NCI-H2107 (cell line): Measurements from ENCODE around the gene ABI1.
"Not testable (repeated sequence)": the region's sequence is repeated elsewhere in the genome, so short reads cannot be mapped to it uniquely, and the experiment has no call there.

Experiments used
- DNase-seq: peaks from one replicate; lab custom pipeline; 2025; lab: John Stamatoyannopoulos, UW

The ABI1 gene

GRCh38 chr10:26860443-26861204 lies at the start of gene ABI1:
Gene ABI1 (minus strand): TSS chr10:26860958. CDS start chr10:26860863, 95 bp downstream.
- DNase-seq, result peak; percentile 95

GRCh38 chr10:26909753-26910152 lies 49.0 kb upstream of the ABI1 start:
- no peak for DNase-seq

- DNase-seq, result not testable (repeated sequence)
These were observed 44.6 kb upstream of the ABI1 start for GRCh38 chr10:26905253-26905781.

DNA sequence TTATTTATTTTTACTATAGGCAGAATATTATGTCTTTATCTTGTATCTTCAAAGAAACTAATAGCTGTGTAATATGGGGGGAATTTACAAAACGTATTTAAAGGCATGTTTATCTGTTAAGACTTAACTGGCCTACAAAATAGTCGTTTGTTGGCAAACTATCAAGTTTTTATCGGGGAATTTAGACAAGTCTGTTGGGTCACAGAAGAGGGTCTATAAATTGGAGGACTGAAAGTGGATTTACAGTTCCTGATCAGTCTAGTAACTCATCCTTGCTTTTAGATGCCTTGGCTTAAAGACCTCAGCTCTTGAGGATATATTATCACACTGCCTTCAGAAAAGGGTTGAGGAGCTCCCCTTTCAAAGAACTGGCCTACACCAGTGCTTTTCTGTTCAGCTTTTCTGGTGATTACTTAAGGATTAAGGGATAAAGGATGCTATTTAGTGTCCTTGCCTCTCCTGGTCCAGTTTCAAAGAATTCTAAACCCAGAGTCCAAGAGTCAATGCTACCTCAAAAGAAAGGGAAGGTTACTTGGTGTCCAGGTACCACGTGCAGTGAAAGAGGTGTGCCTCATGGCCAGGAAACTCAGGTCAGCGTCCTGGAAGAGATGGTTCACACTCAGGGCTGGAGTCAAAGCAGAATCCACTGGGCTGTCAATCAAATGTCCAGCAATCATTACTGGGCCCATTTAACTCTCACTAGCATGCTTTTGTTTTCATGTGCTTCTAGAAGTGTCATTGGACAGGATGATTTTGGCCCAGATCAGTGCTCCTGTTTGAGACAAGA lies 42.9 kb upstream of the ABI1 start:
- no peak for DNase-seq

DNA sequence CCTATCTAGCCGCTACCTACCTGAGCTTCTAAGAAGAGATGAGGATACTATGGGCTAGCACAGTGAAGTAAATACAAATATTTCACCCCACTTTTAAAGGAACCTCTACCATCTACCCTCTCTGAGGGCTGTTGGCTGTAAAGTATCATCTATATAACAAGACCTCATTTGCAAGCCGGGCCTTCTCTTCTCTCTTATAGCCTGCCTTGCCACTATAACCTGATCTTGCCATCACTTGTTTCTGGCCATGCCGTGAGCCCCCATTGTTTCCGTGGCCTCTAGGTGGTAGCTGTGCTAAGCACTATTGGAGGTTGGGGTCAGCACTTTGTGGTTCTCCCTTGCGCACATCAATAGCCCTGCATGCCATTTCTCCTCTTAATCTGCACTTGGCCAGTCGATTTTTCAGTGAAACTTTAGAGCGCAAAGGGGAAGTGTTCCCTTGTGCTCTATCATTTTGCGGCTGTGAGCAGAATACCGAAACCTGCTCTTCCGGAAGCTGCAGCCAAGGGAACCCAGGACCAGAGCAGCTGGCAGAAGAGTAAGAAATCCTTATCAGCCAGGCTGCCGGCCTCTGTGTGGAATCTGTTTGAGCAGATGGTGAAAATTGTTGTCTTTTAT lies 31.7 kb upstream of the ABI1 start:
- DNase-seq, result not testable (repeated sequence)

GRCh38 chr10:26890956-26891355 lies 30.2 kb upstream of the ABI1 start:
- peak; percentile 32 for DNase-seq

- no peak for DNase-seq
These were observed 27.0 kb upstream of the ABI1 start for GRCh38 chr10:26887611-26888215.

GRCh38 chr10:26881600-26882331 lies 21.0 kb upstream of the ABI1 start:
- peak; percentile 3 for DNase-seq

GRCh38 chr10:26879744-26880143 lies 19.0 kb upstream of the ABI1 start:
- no peak for DNase-seq

DNA sequence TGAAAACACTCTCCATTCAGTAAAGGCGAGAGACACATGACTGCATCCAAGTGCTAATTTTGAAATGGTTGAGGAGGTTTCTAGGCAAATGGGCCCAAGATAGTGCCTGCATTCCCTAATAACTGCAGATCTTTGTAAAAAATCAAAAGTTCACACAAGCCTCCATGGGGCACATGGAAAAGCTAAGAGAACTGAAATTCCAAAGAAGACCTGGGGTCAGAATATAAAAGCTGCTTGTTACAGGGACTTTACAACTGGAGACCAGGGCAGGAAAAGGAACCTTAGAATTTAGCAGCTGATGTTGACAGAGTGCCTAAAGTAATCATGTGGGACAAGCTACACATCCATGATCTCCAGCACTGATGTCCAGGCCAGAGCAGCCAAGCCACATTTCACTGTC lies 10.0 kb upstream of the ABI1 start:
- no peak for DNase-seq

GRCh38 chr10:26869528-26869927 lies 8.8 kb upstream of the ABI1 start:
- DNase-seq, result no peak

DNA sequence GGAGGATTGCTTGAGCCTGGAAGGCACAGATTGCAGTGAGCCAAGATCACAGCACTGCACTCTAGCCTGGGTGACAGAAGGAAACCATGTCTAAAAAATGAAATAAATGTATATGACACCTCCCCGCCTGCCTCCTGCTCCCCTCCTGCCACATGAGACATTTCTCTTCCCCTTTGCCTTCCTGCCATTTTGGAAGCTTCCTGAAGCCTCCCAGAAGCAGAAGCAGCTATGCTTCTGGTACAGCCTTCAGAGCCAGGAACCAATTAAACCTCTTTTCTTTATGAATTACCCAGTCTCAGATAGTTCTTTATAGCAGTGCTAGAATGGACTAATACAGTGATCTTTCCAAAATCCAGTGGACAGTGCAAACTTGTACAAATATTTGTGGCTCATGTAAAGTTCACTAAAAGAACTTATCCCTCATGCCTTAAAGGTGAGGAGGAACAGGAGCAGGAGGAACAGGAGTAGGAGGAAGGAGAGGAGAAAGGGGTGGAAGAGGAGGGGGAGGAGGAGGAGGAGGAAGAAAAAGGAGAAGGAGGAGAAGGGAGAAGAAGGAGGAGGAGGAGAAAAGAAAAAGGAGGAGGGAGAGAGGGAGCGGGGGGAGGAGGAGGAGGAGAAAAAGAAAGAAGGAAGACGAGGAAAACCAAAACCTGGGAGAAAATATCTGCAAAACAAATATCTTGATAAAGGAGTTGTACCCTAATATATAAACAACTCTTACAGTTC lies 2.8 kb upstream of the ABI1 start:
- DNase-seq, result no peak

GRCh38 chr10:26861205-26861998 lies 644 bp upstream of the ABI1 start:
- DNase-seq, result no peak

GRCh38 chr10:26860102-26860442 lies 686 bp downstream of the ABI1 start:
- no peak for DNase-seq

DNA sequence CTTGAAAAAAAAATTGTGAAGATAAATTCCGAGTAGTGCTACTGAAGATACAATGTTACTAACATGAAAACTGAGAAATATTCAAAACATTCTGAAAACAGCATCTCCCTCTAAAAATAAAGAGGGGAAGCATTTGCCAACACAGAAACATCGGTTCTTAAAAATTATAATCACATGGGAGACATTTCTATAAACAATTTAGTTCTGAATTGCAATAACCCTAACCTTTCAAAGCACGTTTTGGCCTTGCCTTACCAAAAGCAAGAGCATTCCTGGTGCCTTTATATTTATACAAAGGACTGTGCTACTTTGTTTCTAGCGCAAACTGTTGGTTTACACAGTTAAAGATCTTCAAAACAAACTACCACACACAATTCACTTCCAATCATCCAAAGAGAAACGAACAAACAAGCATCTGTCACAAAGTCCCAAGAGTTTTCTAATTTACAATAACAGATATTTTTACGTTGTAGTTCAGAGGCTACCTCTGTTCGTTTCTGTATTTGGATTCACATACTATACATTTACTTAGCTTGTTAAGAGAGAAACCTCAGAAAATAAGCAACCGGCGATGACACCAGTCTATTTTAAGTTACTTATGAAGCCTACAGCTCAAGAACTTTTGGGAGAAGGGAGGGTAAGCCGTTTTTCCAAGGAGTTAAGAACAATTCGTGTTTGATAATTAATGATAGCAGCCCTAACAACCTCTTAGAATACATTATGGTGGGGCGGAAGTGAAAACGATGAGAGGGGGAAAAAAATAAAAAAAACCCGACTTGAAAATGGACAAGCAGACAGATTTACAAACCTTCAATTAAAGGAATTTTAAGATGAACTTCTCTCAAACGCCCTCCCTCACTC lies 1.3 kb downstream of the ABI1 start:
- DNase-seq, result no peak

- no peak for DNase-seq
These were observed 2.1 kb downstream of the ABI1 start for GRCh38 chr10:26858707-26859034.

DNA sequence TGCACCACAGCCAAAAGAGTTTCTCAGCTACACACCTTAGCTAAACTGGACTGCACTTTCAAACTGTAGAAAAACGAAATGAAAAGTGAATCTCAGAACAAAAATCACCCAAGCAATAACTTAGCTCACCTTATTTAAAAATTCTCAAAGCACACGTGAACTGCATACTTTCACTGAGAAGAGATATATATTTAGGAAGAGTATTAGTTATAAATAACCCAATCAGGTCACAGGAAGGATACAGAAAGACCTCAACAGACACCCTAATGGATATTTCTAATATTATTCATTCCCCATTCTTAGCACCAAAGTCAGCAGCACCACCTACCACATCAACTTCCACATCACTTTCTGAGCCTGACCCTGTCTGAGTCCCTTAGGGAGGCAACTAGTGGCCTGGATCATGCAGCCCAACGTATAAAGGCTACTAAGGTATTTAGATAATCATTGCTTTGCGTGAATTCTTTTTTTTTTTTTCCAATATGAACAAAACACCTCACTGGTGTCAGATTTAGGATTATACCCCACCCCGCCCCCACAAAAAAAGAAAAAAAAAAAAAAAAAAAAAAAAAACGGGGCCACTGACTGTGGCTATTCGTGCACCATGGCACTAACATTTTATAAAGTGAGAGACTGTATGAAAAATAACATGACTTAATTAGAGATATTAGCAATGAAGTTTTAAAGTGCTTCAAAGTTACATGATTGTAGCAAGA lies 2.6 kb downstream of the ABI1 start:
- no peak for DNase-seq

DNA sequence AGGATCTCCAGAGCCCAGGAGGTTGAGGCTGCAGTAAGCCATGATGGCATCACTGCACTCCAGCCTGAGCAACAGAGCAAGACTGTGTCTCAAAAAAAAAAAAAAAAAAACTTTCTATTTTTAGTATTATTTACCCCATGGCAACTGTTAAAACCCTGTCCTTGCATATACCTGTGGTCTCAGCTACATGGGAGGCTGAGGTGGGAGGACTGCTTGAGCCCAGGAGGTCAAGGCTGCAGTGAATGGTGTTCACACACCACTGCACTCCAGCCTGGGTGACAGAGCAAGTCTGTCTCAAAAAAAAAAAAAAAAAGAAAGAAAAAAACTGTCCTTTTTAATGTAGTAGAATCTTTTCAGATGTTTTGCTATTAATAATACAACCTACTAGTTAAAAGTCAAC lies 3.2 kb downstream of the ABI1 start:
- not testable (repeated sequence) for DNase-seq

GRCh38 chr10:26855186-26855585 lies 5.6 kb downstream of the ABI1 start:
- no peak for DNase-seq
